HCT116 (cell line): Measurements from ENCODE around the gene ASIP. TPM values are rescaled to one million over a fixed set of nuclear protein-coding genes. Genes with fewer than 3 reads are reported as not detected.

Source experiments
- ATAC-seq: fragments of 200-7000 bp; cut with Tn5 transposase; 2 replicates; pipeline ENCODE4 v1.9.1; 2020; ENCODE audit warnings: mild to moderate bottlenecking, moderate library complexity
- BruUV-seq: library from RNA; stranded (reverse); fragments of 400-500 nt; replicated peaks from 2 replicates; lab custom pipeline; 2021; lab: Mats Ljungman, UMichigan
- CTCF ChIA-PET: fragments of 300-600 bp; sonication (Branson Sonifier 250); formaldehyde crosslinking; loops from one replicate; lab custom pipeline; 2021; ENCODE audit warnings: antibody characterized with exemption; lab: Charles Lee
- POLR2A ChIA-PET: fragments of 300-600, 350-600 bp; sonication (Branson Sonifier 250); formaldehyde crosslinking; loops from one replicate; lab custom pipeline; 2021; ENCODE audit warnings: antibody characterized with exemption; lab: Charles Lee
- RAD21 ChIA-PET, 2 experiments: fragments of 300-600 bp; sonication (Branson Sonifier 250); formaldehyde crosslinking; loops; one replicate each; lab custom pipeline; 2023; ENCODE audit warnings: low total read pairs in 2 of 2; ENCODE audit not compliant: uncharacterized antibody in 2 of 2, unreplicated experiment in 2 of 2, low non-redundant PET in 1 of 2; lab: Charles Lee
- DNase-seq: peaks from one replicate; pipeline ENCODE4 v3.0.0-alpha.2; 2010; ENCODE audit warnings: low read depth, low spot score
- H2AFZ ChIP-seq: fragments of 200-600 bp; shearing (Covaris generic), sonication (generic); 2 replicates; pipeline ENCODE4 v1.6.1; 2017; ENCODE audit warnings: low read depth, mixed run types, mixed read lengths, antibody characterized with exemption, low read length; ENCODE audit not compliant: poor library complexity, severe bottlenecking
- H3K27ac ChIP-seq: 2 replicates; pipeline ENCODE4 v1.5.1; 2012; ENCODE audit warnings: low read depth, low read length
- H3K27me3 ChIP-seq: fragments of 200-600 bp; sonication (generic); 2 replicates; pipeline ENCODE4 v1.6.1; 2016; ENCODE audit warnings: mixed run types, low read length, mixed read lengths; ENCODE audit not compliant: insufficient read depth
- H3K36me3 ChIP-seq, 2 experiments: fragments of 200-500 bp in 1 of 2; fragments of 200-600 bp in 1 of 2; sonication (Bioruptor generic) in 1 of 2; sonication (generic) in 1 of 2; 2 replicates each; pipeline versions ENCODE4 v1.5.1 to v1.6.1; 2014 to 2016; ENCODE audit warnings: low read length in 2 of 2, inconsistent platforms in 1 of 2, mixed read lengths in 1 of 2, mixed run types in 1 of 2; ENCODE audit not compliant: insufficient read depth in 2 of 2, control insufficient read depth in 1 of 2
- H3K4me1 ChIP-seq, 2 experiments: fragments of 200-600 bp in 1 of 2; sonication (generic) in 1 of 2; 2 replicates each; pipeline versions ENCODE4 v1.5.1 to v1.6.1; 2012 to 2017; ENCODE audit warnings: low read length in 2 of 2, inconsistent platforms in 1 of 2, mild to moderate bottlenecking in 1 of 2, mixed read lengths in 1 of 2, mixed run types in 1 of 2, moderate library complexity in 1 of 2; ENCODE audit not compliant: insufficient read depth in 2 of 2, control insufficient read depth in 1 of 2
- H3K4me2 ChIP-seq: fragments of 200-600 bp; sonication (generic); 2 replicates; pipeline ENCODE4 v1.6.1; 2017; ENCODE audit warnings: mixed run types, low read length, mixed read lengths
- H3K4me3 ChIP-seq, 2 experiments: fragments of 200-600 bp in 1 of 2; sonication (generic) in 1 of 2; replicated peaks in 1 of 2; 2 replicates each; pipeline ENCODE4 v1.5.1; 2011 to 2016; ENCODE audit warnings: low read length in 2 of 2, control low read depth in 1 of 2, low read depth in 1 of 2, mild to moderate bottlenecking in 1 of 2, mixed read lengths in 1 of 2, mixed run types in 1 of 2
- H3K79me2 ChIP-seq: fragments of 200-600 bp; sonication (generic); 2 replicates; pipeline ENCODE4 v1.6.1; 2017; ENCODE audit warnings: mild to moderate bottlenecking, mixed run types, low read length, moderate library complexity, mixed read lengths; ENCODE audit not compliant: insufficient read depth
- H3K9ac ChIP-seq: fragments of 200-600 bp; sonication (generic); 2 replicates; pipeline ENCODE4 v1.6.1; 2016; ENCODE audit warnings: low read length, mixed read lengths
- H3K9me2 ChIP-seq: fragments of 200-600 bp; sonication (generic), shearing (Covaris generic); 2 replicates; pipeline ENCODE4 v1.6.1; 2017; ENCODE audit warnings: mixed run types, mild to moderate bottlenecking, moderate library complexity; ENCODE audit not compliant: insufficient read depth
- H3K9me3 ChIP-seq, 2 experiments: fragments of 200-500 bp in 1 of 2; fragments of 200-600 bp in 1 of 2; sonication (Bioruptor generic) in 1 of 2; sonication (generic) in 1 of 2; 2 replicates each; pipeline ENCODE4 v1.6.1; 2014 to 2017; ENCODE audit warnings: low read length in 2 of 2, mixed read lengths in 2 of 2, inconsistent platforms in 1 of 2, low read depth in 1 of 2, mild to moderate bottlenecking in 1 of 2, mixed run types in 1 of 2, moderate library complexity in 1 of 2; ENCODE audit not compliant: control insufficient read depth in 1 of 2, insufficient read depth in 1 of 2
- H4K20me1 ChIP-seq: fragments of 200-600 bp; sonication (generic), shearing (Covaris generic); 2 replicates; pipeline ENCODE4 v1.6.1; 2017; ENCODE audit warnings: mixed run types, mild to moderate bottlenecking, moderate library complexity; ENCODE audit not compliant: insufficient read depth
- EGR1 ChIP-seq: IDR thresholded peaks from 2 replicates; pipeline ENCODE4 v1.6.1; 2012; ENCODE audit warnings: low read depth
- REST ChIP-seq: IDR thresholded peaks from 2 replicates; pipeline ENCODE4 v1.6.1; 2012; ENCODE audit warnings: low read depth
- ZFX ChIP-seq: fragments of 450-650 bp; IDR thresholded peaks from 2 replicates; pipeline ENCODE4 v1.6.1; 2017
- intact Hi-C: fragments of 100-400 bp; cut with micrococcal nuclease; formaldehyde crosslinking; loops from 2 replicates; pipeline ENCODE4 v1.10.0; 2022
- total RNA-seq: library from RNA; stranded (reverse); gene quantifications from one replicate; pipeline ENCODE4 v1.2.1, GENCODE V29; 2021; ENCODE audit not compliant: unreplicated experiment

The ASIP gene
- total RNA-seq, 1 experiment from 2014 or later, result not detected

GRCh38 chr20:34311118-34312023 is 70.1 kb downstream of the ASIP start:
- TF ChIP-seq EGR1 (peak; percentile 54; the same call in 1 of the 2 replicates), ZFX (no peak), REST (no peak)
- no peaks in the 10 kb centered on the region for H3K27me3 ChIP-seq
- peaks cover 35 to 62% of the 10 kb centered on the region in 2 experiments for H3K4me1 ChIP-seq
- ChIA-PET CTCF (interaction anchor here (1.3 to 4.1 kb wide), 11 partner anchors 46 to 458 kb away, joined by 3 to 127 read pairs (median 10); partner anchors contain the start of genes DYNLRB1 and ITCH), RAD21 (interaction anchor here (1.3 to 3.3 kb wide), 6 partner anchors 121 to 398 kb away, joined by 3 to 25 read pairs (median 12); partner anchors contain the start of gene DYNLRB1 (in 1 of the 2)), POLR2A (interaction anchor here (0.8 to 2.1 kb wide), 2 partner anchors 9 to 13 kb away, joined by 3 to 8 read pairs; partner anchors contain the start of gene AHCY)
- no peaks in the 10 kb centered on the region for H3K36me3 ChIP-seq
- no peaks in the 10 kb centered on the region for H3K9me2 ChIP-seq
- BruUV-seq, result no TSS peak
- intact Hi-C loops, result loop anchor here (1.0 to 5.0 kb wide), 4 partner anchors 51 to 396 kb away; partner anchors contain the start of gene ITCH
- no peak overlapping the region for H3K9ac ChIP-seq
- ATAC-seq, result no peak
- H3K79me2 ChIP-seq, result no peaks in the 10 kb centered on the region
- no peak overlapping the region for H2AFZ ChIP-seq
- no peaks in the 10 kb centered on the region for H4K20me1 ChIP-seq
- no peak overlapping the region for H3K27ac ChIP-seq
- H3K4me3 ChIP-seq, result no peak overlapping the region
- no peak for DNase-seq
- H3K9me3 ChIP-seq, result no peaks in the 10 kb centered on the region
- peak overlapping the region; percentile 47 for H3K4me2 ChIP-seq
